Measurements from ENCODE around the gene MINDY3. TPM values are rescaled to one million over a fixed set of nuclear protein-coding genes. Genes with fewer than 3 reads are reported as not detected.

MINDY3 gene
- total RNA-seq, 1 experiment from 2014 or later: 14.9 TPM

DNA sequence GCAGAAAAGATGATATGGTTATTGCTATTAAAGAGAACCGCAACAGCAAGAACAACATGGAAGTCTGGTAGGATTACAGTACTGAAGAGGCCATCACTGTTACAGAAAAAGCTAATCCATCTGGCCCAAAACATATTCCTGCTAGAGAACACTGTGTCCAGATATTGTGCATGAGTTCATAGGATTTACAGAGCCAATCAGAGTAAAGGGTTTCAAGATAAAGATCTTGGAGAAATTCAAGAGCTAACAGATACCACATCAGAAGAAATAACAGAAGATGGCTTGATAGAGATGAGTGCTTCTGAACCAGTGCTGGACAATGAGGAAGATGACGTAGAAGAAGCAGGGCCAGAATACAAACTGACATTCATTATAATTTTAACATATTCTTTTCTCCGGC lies 58.7 kb downstream of the MINDY3 start:
- H3K4me2 ChIP-seq (ENCODE audit: insufficient read depth, insufficient read length, low read length): no peak overlapping the region
- Mint-ChIP-seq H3K27ac (no peak overlapping the region), H3K4me3 (no peak overlapping the region), H3K36me3 (ENCODE audit: insufficient read depth in 1 of 3, low read depth in 3 of 3) (no peaks in the 10 kb centered on the region), H3K27me3 (ENCODE audit: low read depth) (no peaks in the 10 kb centered on the region), H3K4me1 (peaks cover 6 to 11% of the 10 kb centered on the region in 2 experiments; a peak in 3 of 4 replicates), H3K9me3 (no peaks in the 10 kb centered on the region; a peak in 1 of 5 replicates)
- no peak overlapping the region for H2BK12ac ChIP-seq (ENCODE audit: insufficient read length, low read depth, low read length)
- no peak overlapping the region for H2BK120ac ChIP-seq (ENCODE audit: low read depth, low read length, poor library complexity, severe bottlenecking)
- no peak overlapping the region for H3K14ac ChIP-seq (ENCODE audit: insufficient read depth, low read length)
- WGBS (ENCODE audit: extremely low coverage, insufficient read length, low lambda C conversion rate): no CpG with 5 or more reads among the region's 3 CpGs
- no peak overlapping the region for H2BK5ac ChIP-seq (ENCODE audit: insufficient read length, low read length)
- TF ChIP-seq, protein P1, sequence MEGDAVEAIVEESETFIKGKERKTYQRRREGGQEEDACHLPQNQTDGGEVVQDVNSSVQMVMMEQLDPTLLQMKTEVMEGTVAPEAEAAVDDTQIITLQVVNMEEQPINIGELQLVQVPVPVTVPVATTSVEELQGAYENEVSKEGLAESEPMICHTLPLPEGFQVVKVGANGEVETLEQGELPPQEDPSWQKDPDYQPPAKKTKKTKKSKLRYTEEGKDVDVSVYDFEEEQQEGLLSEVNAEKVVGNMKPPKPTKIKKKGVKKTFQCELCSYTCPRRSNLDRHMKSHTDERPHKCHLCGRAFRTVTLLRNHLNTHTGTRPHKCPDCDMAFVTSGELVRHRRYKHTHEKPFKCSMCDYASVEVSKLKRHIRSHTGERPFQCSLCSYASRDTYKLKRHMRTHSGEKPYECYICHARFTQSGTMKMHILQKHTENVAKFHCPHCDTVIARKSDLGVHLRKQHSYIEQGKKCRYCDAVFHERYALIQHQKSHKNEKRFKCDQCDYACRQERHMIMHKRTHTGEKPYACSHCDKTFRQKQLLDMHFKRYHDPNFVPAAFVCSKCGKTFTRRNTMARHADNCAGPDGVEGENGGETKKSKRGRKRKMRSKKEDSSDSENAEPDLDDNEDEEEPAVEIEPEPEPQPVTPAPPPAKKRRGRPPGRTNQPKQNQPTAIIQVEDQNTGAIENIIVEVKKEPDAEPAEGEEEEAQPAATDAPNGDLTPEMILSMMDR (conservative IDR thresholded peaks at IDR 0.05): no peak
- H3K23ac ChIP-seq (ENCODE audit: insufficient read length, low read depth, low read length): no peak overlapping the region
- no peak overlapping the region for H2AFZ ChIP-seq (ENCODE audit: low read length)
- no peak for DNase-seq
- no peaks in the 10 kb centered on the region for H3K79me1 ChIP-seq (ENCODE audit: insufficient read depth, low read depth, low read length, poor library complexity, severe bottlenecking)
- no peak overlapping the region for H4K5ac ChIP-seq (ENCODE audit: insufficient read length, low read depth, low read length)
- H3K27me3 ChIP-seq (ENCODE audit: insufficient read depth, low read length): no peaks in the 10 kb centered on the region
- no peaks in the 10 kb centered on the region for H3K4me1 ChIP-seq (ENCODE audit: insufficient read depth, low read length)
- H3K23me2 ChIP-seq (ENCODE audit: insufficient read length, low read depth, low read length, poor library complexity, severe bottlenecking): no peaks in the 10 kb centered on the region
- H3T11ph ChIP-seq (ENCODE audit: low read length): no peak overlapping the region
- H3K4ac ChIP-seq (ENCODE audit: low read depth, low read length): no peak overlapping the region
- H3K9me3 ChIP-seq (ENCODE audit: control insufficient read depth, low read depth, low read length): no peaks in the 10 kb centered on the region
- no peak overlapping the region for H2BK20ac ChIP-seq (ENCODE audit: low read depth, low read length, poor library complexity, severe bottlenecking)
- H2BK15ac ChIP-seq (ENCODE audit: low read depth, low read length): no peak overlapping the region
- no peak overlapping the region for H2AK5ac ChIP-seq (ENCODE audit: insufficient read length, low read length)
- no peak overlapping the region for H4K8ac ChIP-seq (replicated peaks; ENCODE audit: insufficient read length, low read depth, low read length)
- H3K56ac ChIP-seq (ENCODE audit: insufficient read length, low read depth, low read length): no peak overlapping the region
- no peak overlapping the region for H3K9ac ChIP-seq (ENCODE audit: extremely low read depth, insufficient read length, low read length)
- H3K18ac ChIP-seq (ENCODE audit: insufficient read length, low read depth, low read length): no peak overlapping the region
- no peaks in the 10 kb centered on the region for H4K20me1 ChIP-seq (ENCODE audit: control insufficient read depth, insufficient read depth, insufficient read length)
- H3K27ac ChIP-seq (ENCODE audit: insufficient read length, low read depth, low read length): no peak overlapping the region
- H3K79me2 ChIP-seq (ENCODE audit: insufficient read depth, low read length): no peaks in the 10 kb centered on the region
- H4K91ac ChIP-seq (ENCODE audit: insufficient read length, low read depth, low read length): no peak overlapping the region
